PC-9 (cell line): Measurements from ENCODE around the gene MGAT3.

Experiments
- EZH2 ChIP-seq: fragments of 200-600 bp; sonication (generic); IDR thresholded peaks from 2 replicates; pipeline ENCODE4 v1.8.0; 2017; ENCODE audit warnings: antibody characterized with exemption, low read depth
- TF ChIP-seq, protein P1 (sequence below): fragments of 200-600 bp; sonication (generic); conservative IDR thresholded peaks from 2 replicates; pipeline ENCODE4 v1.6.1; 2017; ENCODE audit warnings: mixed run types, antibody characterized with exemption, mild to moderate bottlenecking, moderate library complexity

GRCh38 chr22:39448205-39449054 lies 8.4 kb upstream of the MGAT3 start:
- TF ChIP-seq, protein P1, sequence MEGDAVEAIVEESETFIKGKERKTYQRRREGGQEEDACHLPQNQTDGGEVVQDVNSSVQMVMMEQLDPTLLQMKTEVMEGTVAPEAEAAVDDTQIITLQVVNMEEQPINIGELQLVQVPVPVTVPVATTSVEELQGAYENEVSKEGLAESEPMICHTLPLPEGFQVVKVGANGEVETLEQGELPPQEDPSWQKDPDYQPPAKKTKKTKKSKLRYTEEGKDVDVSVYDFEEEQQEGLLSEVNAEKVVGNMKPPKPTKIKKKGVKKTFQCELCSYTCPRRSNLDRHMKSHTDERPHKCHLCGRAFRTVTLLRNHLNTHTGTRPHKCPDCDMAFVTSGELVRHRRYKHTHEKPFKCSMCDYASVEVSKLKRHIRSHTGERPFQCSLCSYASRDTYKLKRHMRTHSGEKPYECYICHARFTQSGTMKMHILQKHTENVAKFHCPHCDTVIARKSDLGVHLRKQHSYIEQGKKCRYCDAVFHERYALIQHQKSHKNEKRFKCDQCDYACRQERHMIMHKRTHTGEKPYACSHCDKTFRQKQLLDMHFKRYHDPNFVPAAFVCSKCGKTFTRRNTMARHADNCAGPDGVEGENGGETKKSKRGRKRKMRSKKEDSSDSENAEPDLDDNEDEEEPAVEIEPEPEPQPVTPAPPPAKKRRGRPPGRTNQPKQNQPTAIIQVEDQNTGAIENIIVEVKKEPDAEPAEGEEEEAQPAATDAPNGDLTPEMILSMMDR: no peak
- no peak for TF ChIP-seq EZH2
